H1 (cell line): ENCODE data around the gene TMEM127. TPM values are rescaled to one million over a fixed set of nuclear protein-coding genes. Genes with fewer than 3 reads are reported as not detected.

Experiments
- CTCF ChIA-PET: fragments of 300-600 bp; sonication (Branson Sonifier 250); formaldehyde crosslinking; loops from one replicate; lab custom pipeline; 2021; ENCODE audit not compliant: partially characterized antibody; lab: Charles Lee
- POLR2A ChIA-PET: fragments of 300-600 bp; sonication (Branson Sonifier 250); formaldehyde crosslinking; loops from one replicate; lab custom pipeline; 2021; ENCODE audit warnings: inconsistent platforms; ENCODE audit not compliant: partially characterized antibody; lab: Charles Lee
- DNase-seq, 2 experiments: peaks; one replicate each; pipeline versions ENCODE4 v3.0.0 to v3.0.0-alpha.2; 2010 to 2022; ENCODE audit warnings: low spot score in 2 of 2, low read depth in 1 of 2, mixed read lengths in 1 of 2
- FAIRE-seq: peaks from 2 replicates; lab custom pipeline; 2011; peaks lifted over from hg19 to GRCh38; lab: Jason Lieb, UNC
- H2AFZ ChIP-seq: 2 replicates; pipeline ENCODE4 v1.8.1; 2012; ENCODE audit warnings: low read length, inconsistent platforms
- H2AK5ac ChIP-seq: 2 replicates; pipeline ENCODE4 v1.6.1; 2013; ENCODE audit warnings: low read depth, low read length
- H2BK120ac ChIP-seq: replicated peaks from 2 replicates; pipeline ENCODE3; 2013; ENCODE audit warnings: low read depth, low read length, inconsistent platforms
- H2BK12ac ChIP-seq: 2 replicates; pipeline ENCODE4 v1.6.1; 2013; ENCODE audit warnings: low read depth, low read length
- H2BK15ac ChIP-seq: 2 replicates; pipeline ENCODE4 v1.6.1; 2013; ENCODE audit warnings: low read length
- H2BK20ac ChIP-seq: 2 replicates; pipeline ENCODE4 v1.6.1; 2013; ENCODE audit warnings: low read length
- H2BK5ac ChIP-seq: 2 replicates; pipeline ENCODE4 v1.6.1; 2013; ENCODE audit warnings: low read depth, low read length
- H3K14ac ChIP-seq: 2 replicates; pipeline ENCODE4 v1.6.1; 2013; ENCODE audit warnings: inconsistent platforms; ENCODE audit not compliant: insufficient read length
- H3K18ac ChIP-seq: 2 replicates; pipeline ENCODE4 v1.6.1; 2013; ENCODE audit warnings: low read length; ENCODE audit errors: extremely low read depth
- H3K23ac ChIP-seq: 2 replicates; pipeline ENCODE4 v1.6.1; 2013; ENCODE audit warnings: inconsistent platforms; ENCODE audit not compliant: insufficient read length
- H3K23me2 ChIP-seq: 2 replicates; pipeline ENCODE4 v1.6.1; 2013; ENCODE audit warnings: low read depth, low read length
- H3K27ac ChIP-seq: 2 replicates; pipeline ENCODE4 v1.6.1; 2011; ENCODE audit warnings: low read depth, low read length, inconsistent platforms
- H3K27me3 ChIP-seq, 4 experiments: replicated peaks in 1 of 4; 1 replicate in 1 of 4; 2 replicates in 3 of 4; pipeline versions ENCODE4 v1.6.1 to v1.8.1; 2011 to 2013; ENCODE audit warnings: low read length in 3 of 4, mild to moderate bottlenecking in 3 of 4, inconsistent platforms in 2 of 4, mixed read lengths in 2 of 4, moderate library complexity in 1 of 4; ENCODE audit not compliant: control insufficient read depth in 3 of 4, insufficient read depth in 3 of 4; ENCODE audit errors: extremely low read depth in 1 of 4
- H3K36me3 ChIP-seq, 4 experiments: 2 replicates each; pipeline versions ENCODE4 v1.6.1 to v1.8.1; 2011 to 2013; ENCODE audit warnings: mild to moderate bottlenecking in 4 of 4, low read length in 3 of 4, moderate library complexity in 2 of 4, control low read depth in 1 of 4, inconsistent platforms in 1 of 4; ENCODE audit not compliant: insufficient read depth in 4 of 4, control insufficient read depth in 2 of 4
- H3K4ac ChIP-seq: replicated peaks from 2 replicates; pipeline ENCODE3; 2013; ENCODE audit warnings: low read length, low read depth, mixed read lengths, inconsistent platforms; ENCODE audit not compliant: insufficient read length
- H3K4me1 ChIP-seq, 4 experiments: replicated peaks in 1 of 4; 1 replicate in 1 of 4; 2 replicates in 3 of 4; pipeline versions ENCODE4 v1.6.1 to v1.8.1; 2011 to 2013; ENCODE audit warnings: low read length in 3 of 4, inconsistent platforms in 2 of 4, mixed read lengths in 1 of 4; ENCODE audit not compliant: insufficient read depth in 4 of 4, control insufficient read depth in 3 of 4
- H3K4me2 ChIP-seq, 2 experiments: 2 replicates each; pipeline versions ENCODE4 v1.6.1 to v1.8.1; 2011 to 2013; ENCODE audit warnings: low read depth in 2 of 2, low read length in 2 of 2, control low read depth in 1 of 2, inconsistent platforms in 1 of 2, mild to moderate bottlenecking in 1 of 2; ENCODE audit not compliant: insufficient read depth in 1 of 2
- H3K4me3 ChIP-seq, 4 experiments: fragments of 200-600, 300-600 bp in 1 of 4; sonication (generic), shearing (Covaris generic), sonication (Bioruptor Twin) in 1 of 4; 2 replicates each; pipeline versions ENCODE4 v1.5.1 to v1.8.1; 2011 to 2016; ENCODE audit warnings: low read length in 4 of 4, low read depth in 3 of 4, control low read depth in 2 of 4, inconsistent platforms in 2 of 4, mild to moderate bottlenecking in 2 of 4, mixed read lengths in 1 of 4, moderate library complexity in 1 of 4; ENCODE audit not compliant: insufficient read depth in 2 of 4; ENCODE audit errors: extremely low read depth in 1 of 4
- H3K56ac ChIP-seq: replicated peaks from 2 replicates; pipeline ENCODE3; 2013; ENCODE audit warnings: low read depth, mild to moderate bottlenecking, mixed read lengths, low read length, inconsistent platforms; ENCODE audit not compliant: insufficient read length
- H3K79me1 ChIP-seq: 2 replicates; pipeline ENCODE4 v1.6.1; 2013; ENCODE audit warnings: low read depth, low read length, control low read depth
- H3K79me2 ChIP-seq, 2 experiments: 2 replicates each; pipeline versions ENCODE4 v1.6.1 to v1.8.1; 2012 to 2013; ENCODE audit warnings: low read length in 2 of 2, mild to moderate bottlenecking in 2 of 2, inconsistent platforms in 1 of 2; ENCODE audit not compliant: insufficient read depth in 2 of 2, control insufficient read depth in 1 of 2
- H3K9ac ChIP-seq, 4 experiments: replicated peaks in 1 of 4; 1 replicate in 1 of 4; 2 replicates in 3 of 4; pipeline versions ENCODE4 v1.6.1 to v1.8.1; 2011 to 2013; ENCODE audit warnings: low read depth in 3 of 4, low read length in 3 of 4, control low read depth in 2 of 4, mild to moderate bottlenecking in 2 of 4, moderate library complexity in 2 of 4, inconsistent platforms in 1 of 4; ENCODE audit errors: extremely low read depth in 1 of 4
- H3K9me3 ChIP-seq, 2 experiments: 2 replicates each; pipeline versions ENCODE4 v1.6.1 to v1.8.1; 2012 to 2013; ENCODE audit warnings: mild to moderate bottlenecking in 2 of 2, moderate library complexity in 2 of 2, control low read depth in 1 of 2, inconsistent platforms in 1 of 2, low read depth in 1 of 2, low read length in 1 of 2, mixed read lengths in 1 of 2; ENCODE audit not compliant: insufficient read depth in 2 of 2
- H4K20me1 ChIP-seq, 2 experiments: replicated peaks in 1 of 2; 2 replicates each; pipeline versions ENCODE3 to v1.8.1; 2011 to 2013; ENCODE audit warnings: inconsistent platforms in 2 of 2, low read length in 2 of 2, mild to moderate bottlenecking in 1 of 2; ENCODE audit not compliant: insufficient read depth in 2 of 2, control insufficient read depth in 1 of 2
- H4K5ac ChIP-seq: 2 replicates; pipeline ENCODE4 v1.6.1; 2013; ENCODE audit warnings: low read length, low read depth, mixed read lengths, inconsistent platforms; ENCODE audit not compliant: insufficient read length
- H4K8ac ChIP-seq: 2 replicates; pipeline ENCODE4 v1.8.0; 2013; ENCODE audit warnings: mild to moderate bottlenecking, moderate library complexity, low read length, inconsistent platforms; ENCODE audit not compliant: insufficient read depth; ENCODE audit errors: extremely low read depth
- H4K91ac ChIP-seq: replicated peaks from 2 replicates; pipeline ENCODE3; 2013; ENCODE audit warnings: low read length, mixed read lengths, inconsistent platforms; ENCODE audit not compliant: insufficient read length
- BACH1 ChIP-seq: IDR thresholded peaks from 2 replicates; pipeline ENCODE4 v1.6.1; 2012; ENCODE audit warnings: low read length, improper control_type of control experiment
- CREB1 ChIP-seq: IDR thresholded peaks from 2 replicates; pipeline ENCODE4 v1.6.1; 2012; ENCODE audit warnings: inconsistent platforms
- CTCF ChIP-seq, 3 experiments: IDR thresholded peaks; 1 replicate in 2 of 3; 2 replicates in 1 of 3; pipeline versions ENCODE4 v1.5.1 to v1.6.1; 2011; ENCODE audit warnings: low read length in 3 of 3, mild to moderate bottlenecking in 3 of 3, inconsistent platforms in 2 of 3, low read depth in 1 of 3, moderate library complexity in 1 of 3; ENCODE audit not compliant: insufficient read depth in 1 of 3; ENCODE audit errors: control extremely low read depth in 1 of 3
- NANOG ChIP-seq: IDR thresholded peaks from 2 replicates; pipeline ENCODE4 v1.6.1; 2011; ENCODE audit warnings: low read length, low read depth, mild to moderate bottlenecking, inconsistent platforms; ENCODE audit not compliant: insufficient read depth, poor library complexity, severe bottlenecking
- SRF ChIP-seq: IDR thresholded peaks from 2 replicates; pipeline ENCODE4 v1.6.1; 2011; ENCODE audit warnings: mild to moderate bottlenecking, low read depth, low read length, moderate library complexity
- SUZ12 ChIP-seq: fragments of 200-600 bp; sonication (generic); IDR thresholded peaks from 2 replicates; pipeline ENCODE4 v1.6.1; 2012; ENCODE audit warnings: mild to moderate bottlenecking, inconsistent platforms, low read length, moderate library complexity, mixed read lengths
- TAF7 ChIP-seq: optimal IDR thresholded peaks from 2 replicates; pipeline ENCODE3; 2011; ENCODE audit warnings: low read depth, mild to moderate bottlenecking, inconsistent platforms, low read length, moderate library complexity, borderline replicate concordance
- TBP ChIP-seq: IDR thresholded peaks from 2 replicates; pipeline ENCODE4 v1.6.1; 2011; ENCODE audit warnings: low read depth, low read length, improper control_type of control experiment
- TEAD4 ChIP-seq: IDR thresholded peaks from 2 replicates; pipeline ENCODE4 v1.6.1; 2012; ENCODE audit warnings: low read depth, low read length, inconsistent platforms, mixed read lengths
- WGBS, 2 experiments: shearing (Covaris generic) in 1 of 2; methylation state at CpG; one replicate each; pipeline versions ENCODE4 v1.1.6 to v1.1.7; 2013 to 2015; ENCODE audit warnings: low lambda C conversion rate in 2 of 2, mixed read lengths in 2 of 2, inconsistent platforms in 1 of 2, low coverage in 1 of 2, missing lambda C conversion rate in 1 of 2; ENCODE audit not compliant: insufficient replicate concordance in 2 of 2, insufficient coverage in 1 of 2, insufficient read length in 1 of 2; ENCODE audit errors: extremely low coverage in 1 of 2, missing lambda C conversion rate in 1 of 2; 5-methylcytosine and 5-hydroxymethylcytosine counted together
- polyA plus RNA-seq, 7 experiments: library from polyadenylated mRNA; depleted of rRNA in 3 of 7; stranded (reverse) in 5 of 7; unstranded in 2 of 7; fragments of >200 nt in 5 of 7; fragments of 200-250 nt in 2 of 7; gene quantifications; 1 replicate in 5 of 7; 2 replicates in 1 of 7; 4 replicates in 1 of 7; pipeline versions ENCODE4 v1.2.1 to v1.2.3, GENCODE V29; 2011 to 2013; ENCODE audit warnings: missing spikeins in 2 of 7, mixed read lengths in 2 of 7
- total RNA-seq: library from RNA; stranded (reverse); fragmentation: NEBNext Ultra II Directional; extraction: Animal tissue kit (Norgen Biotek cat#: 25700); gene quantifications from 2 replicates; pipeline ENCODE4 v1.2.1, GENCODE V29; 2021

Gene TMEM127
- total and polyA plus RNA-seq, 2 of the 8 experiments (the other 6 are each of a cell fraction or from before 2014, with no cell fraction given) = 25.0 to 41.0 TPM

- no peak overlapping the region for H3K27ac ChIP-seq
- no peak overlapping the region for H3K9ac ChIP-seq
- H3K4me3 ChIP-seq = no peak overlapping the region
- no peaks in the 10 kb centered on the region for H3K27me3 ChIP-seq
- no peak overlapping the region for H3K23ac ChIP-seq
- H4K20me1 ChIP-seq = no peaks in the 10 kb centered on the region
- no peak overlapping the region for H2BK12ac ChIP-seq
- H3K79me1 ChIP-seq = no peaks in the 10 kb centered on the region
- no peak overlapping the region for H4K91ac ChIP-seq
- no peak overlapping the region for H2BK5ac ChIP-seq
- H3K23me2 ChIP-seq = no peaks in the 10 kb centered on the region
- no peak overlapping the region for H3K18ac ChIP-seq
- no peak overlapping the region for H2BK120ac ChIP-seq
- no peak overlapping the region for H4K8ac ChIP-seq
- no peak overlapping the region for H3K56ac ChIP-seq
- FAIRE-seq (no peak), DNase-seq (no peak)
- no peak overlapping the region for H2AK5ac ChIP-seq
- H3K36me3 ChIP-seq = peaks cover 0 to 5% (median 3%) of the 10 kb centered on the region in 4 experiments; a peak in 7 of 8 replicates
- ChIA-PET CTCF (interaction anchor here (0.6 kb wide), 1 partner anchor 14 kb away, joined by 3 read pairs; no protein-coding TSS in a partner anchor), POLR2A (interaction anchor here (0.7 to 1.7 kb wide), 2 partner anchors 16 to 28 kb away, joined by 3 to 4 read pairs; partner anchors contain the start of genes ITPRIPL1 and NCAPH)
- peaks cover 0 to 13% (median 4%) of the 10 kb centered on the region in 4 experiments; a peak in 4 of 7 replicates for H3K4me1 ChIP-seq
- H3K4ac ChIP-seq = no peak overlapping the region
- no peak overlapping the region for H4K5ac ChIP-seq
- H2AFZ ChIP-seq = no peak overlapping the region
- 70% methylated on average over 4 of the region's 5 CpGs; no CpG with 5 or more reads in 1 of the 2 experiments for WGBS, 2 experiments
- H3K79me2 ChIP-seq = peaks cover 0 to 19% of the 10 kb centered on the region in 2 experiments; a peak in 2 of 4 replicates
- H2BK15ac ChIP-seq = no peak overlapping the region
- TF ChIP-seq SUZ12 (no peak), TAF7 (no peak), NANOG (no peak), BACH1 (no peak), TEAD4 (no peak), CTCF (IDR thresholded peaks at IDR 0.05; ENCODE audit: control extremely low read depth in 1 of 3, insufficient read depth in 1 of 3, low read depth in 1 of 3, low read length in 3 of 3) (no peak), CREB1 (no peak), SRF (no peak), TBP (no peak)
- no peak overlapping the region for H3K4me2 ChIP-seq
- no peaks in the 10 kb centered on the region for H3K9me3 ChIP-seq
- no peak overlapping the region for H2BK20ac ChIP-seq
- no peak overlapping the region for H3K14ac ChIP-seq
Observed at GRCh38 chr2:96308248-96308647, 42.5 kb upstream of the TMEM127 start.
